HEK293 (cell line): ENCODE data around the gene IMP3.

Source experiments
- CTCF ChIA-PET: fragments of 350-600 bp; formaldehyde crosslinking; extraction: SDS; loops from one replicate; lab custom pipeline; 2021; ENCODE audit warnings: antibody characterized with exemption; lab: Yijun Ruan, JAX
- POLR2A ChIA-PET: fragments of 300-600 bp; formaldehyde crosslinking; extraction: SDS; loops from one replicate; lab custom pipeline; 2020; ENCODE audit warnings: antibody characterized with exemption, inconsistent platforms; lab: Yijun Ruan, JAX
- H3K27ac ChIP-seq: fragments of 200-500 bp; sonication (Bioruptor generic); 2 replicates; pipeline ENCODE4 v1.5.1; 2014; ENCODE audit warnings: low read depth, low read length, control low read depth, inconsistent platforms; ENCODE audit errors: extremely low read depth
- H3K36me3 ChIP-seq, 2 experiments: fragments of 200-500 bp in 1 of 2; sonication (Bioruptor generic) in 1 of 2; 1 replicate in 1 of 2; 2 replicates in 1 of 2; pipeline ENCODE4 v1.5.1; 2014 to 2017; ENCODE audit warnings: inconsistent platforms in 2 of 2, low read length in 2 of 2; ENCODE audit not compliant: control insufficient read depth in 2 of 2, insufficient read depth in 1 of 2
- H3K4me1 ChIP-seq: fragments of 200-500 bp; sonication (Bioruptor generic); 2 replicates; pipeline ENCODE4 v1.5.1; 2014; ENCODE audit warnings: mild to moderate bottlenecking, low read length, inconsistent platforms; ENCODE audit not compliant: control insufficient read depth, insufficient read depth
- H3K4me3 ChIP-seq: 2 replicates; pipeline ENCODE4 v1.5.1; 2011; ENCODE audit warnings: low read depth, mild to moderate bottlenecking, control low read depth, low read length, moderate library complexity
- H3K9me3 ChIP-seq: fragments of 200-500 bp; sonication (Bioruptor generic); 2 replicates; pipeline ENCODE4 v1.5.1; 2014; ENCODE audit warnings: low read depth, low read length, inconsistent platforms; ENCODE audit not compliant: control insufficient read depth, insufficient read depth
- EGR2 ChIP-seq: fragments of 450-650 bp; formaldehyde crosslinking; IDR thresholded peaks from 2 replicates; pipeline ENCODE4 v1.5.1; 2016; ENCODE audit warnings: low read depth, missing biosample characterization, missing genetic modification characterization
- GLIS2 ChIP-seq: fragments of 450-650 bp; formaldehyde crosslinking; IDR thresholded peaks from 2 replicates; pipeline ENCODE4 v1.5.1; 2016; ENCODE audit warnings: missing biosample characterization, missing genetic modification characterization
- KLF16 ChIP-seq: fragments of 450-650 bp; formaldehyde crosslinking; IDR thresholded peaks from 2 replicates; pipeline ENCODE4 v1.5.1; 2017; ENCODE audit warnings: missing biosample characterization, missing genetic modification characterization
- ZBTB17 ChIP-seq: fragments of 450-650 bp; formaldehyde crosslinking; IDR thresholded peaks from 2 replicates; pipeline ENCODE4 v1.5.1; 2016; ENCODE audit warnings: missing biosample characterization, missing genetic modification characterization
- ZFHX2 ChIP-seq: fragments of 450-650 bp; formaldehyde crosslinking; conservative IDR thresholded peaks from 2 replicates; pipeline ENCODE4 v1.5.1; 2016; ENCODE audit warnings: missing biosample characterization, missing genetic modification characterization
- ZIC2 ChIP-seq: fragments of 450-650 bp; formaldehyde crosslinking; IDR thresholded peaks from 2 replicates; pipeline ENCODE4 v1.5.1; 2016; ENCODE audit warnings: missing biosample characterization, missing genetic modification characterization
- ZNF114 ChIP-seq: fragments of 450-650 bp; formaldehyde crosslinking; IDR thresholded peaks from 2 replicates; pipeline ENCODE4 v1.5.0; 2017; ENCODE audit warnings: missing biosample characterization, missing genetic modification characterization
- ZNF138 ChIP-seq: fragments of 450-650 bp; formaldehyde crosslinking; IDR thresholded peaks from 2 replicates; pipeline ENCODE4 v1.5.1; 2016; ENCODE audit warnings: missing biosample characterization, missing genetic modification characterization, borderline replicate concordance
- ZNF16 ChIP-seq: fragments of 450-650 bp; formaldehyde crosslinking; IDR thresholded peaks from 2 replicates; pipeline ENCODE4 v1.5.1; 2016; ENCODE audit warnings: low read depth, missing biosample characterization, missing genetic modification characterization
- ZNF174 ChIP-seq: fragments of 450-650 bp; formaldehyde crosslinking; IDR thresholded peaks from 2 replicates; pipeline ENCODE4 v1.5.0; 2017; ENCODE audit warnings: missing biosample characterization, mild to moderate bottlenecking, missing genetic modification characterization
- ZNF202 ChIP-seq: fragments of 450-650 bp; formaldehyde crosslinking; IDR thresholded peaks from 2 replicates; pipeline ENCODE4 v1.5.1; 2016; ENCODE audit warnings: missing biosample characterization, missing genetic modification characterization, borderline replicate concordance
- ZNF223 ChIP-seq: fragments of 450-650 bp; formaldehyde crosslinking; IDR thresholded peaks from 2 replicates; pipeline ENCODE4 v1.5.1; 2016; ENCODE audit warnings: missing biosample characterization, missing genetic modification characterization
- ZNF280D ChIP-seq: fragments of 450-650 bp; formaldehyde crosslinking; IDR thresholded peaks from 2 replicates; pipeline ENCODE4 v1.5.1; 2016; ENCODE audit warnings: missing biosample characterization, missing genetic modification characterization
- ZNF423 ChIP-seq: fragments of 450-650 bp; formaldehyde crosslinking; IDR thresholded peaks from 2 replicates; pipeline ENCODE4 v1.5.1; 2016; ENCODE audit warnings: missing biosample characterization, missing genetic modification characterization
- ZNF645 ChIP-seq: fragments of 450-650 bp; formaldehyde crosslinking; IDR thresholded peaks from 2 replicates; pipeline ENCODE4; 2016; ENCODE audit warnings: missing biosample characterization, missing genetic modification characterization
- ZNF658 ChIP-seq: fragments of 450-650 bp; formaldehyde crosslinking; IDR thresholded peaks from 2 replicates; pipeline ENCODE4; 2016; ENCODE audit warnings: missing biosample characterization, missing genetic modification characterization
- ZNF707 ChIP-seq: fragments of 450-650 bp; formaldehyde crosslinking; IDR thresholded peaks from 2 replicates; pipeline ENCODE4 v1.5.1; 2016; ENCODE audit warnings: missing biosample characterization, missing genetic modification characterization
- TF ChIP-seq, protein P1 (sequence below): fragments of 450-650 bp; formaldehyde crosslinking; IDR thresholded peaks from 2 replicates; pipeline ENCODE4 v1.5.1; 2016; ENCODE audit warnings: missing biosample characterization, missing genetic modification characterization
- TF ChIP-seq, protein P2 (sequence below): fragments of 450-650 bp; formaldehyde crosslinking; IDR thresholded peaks from 2 replicates; pipeline ENCODE4 v1.5.1; 2016; ENCODE audit warnings: missing biosample characterization, missing genetic modification characterization

Gene IMP3

DNA sequence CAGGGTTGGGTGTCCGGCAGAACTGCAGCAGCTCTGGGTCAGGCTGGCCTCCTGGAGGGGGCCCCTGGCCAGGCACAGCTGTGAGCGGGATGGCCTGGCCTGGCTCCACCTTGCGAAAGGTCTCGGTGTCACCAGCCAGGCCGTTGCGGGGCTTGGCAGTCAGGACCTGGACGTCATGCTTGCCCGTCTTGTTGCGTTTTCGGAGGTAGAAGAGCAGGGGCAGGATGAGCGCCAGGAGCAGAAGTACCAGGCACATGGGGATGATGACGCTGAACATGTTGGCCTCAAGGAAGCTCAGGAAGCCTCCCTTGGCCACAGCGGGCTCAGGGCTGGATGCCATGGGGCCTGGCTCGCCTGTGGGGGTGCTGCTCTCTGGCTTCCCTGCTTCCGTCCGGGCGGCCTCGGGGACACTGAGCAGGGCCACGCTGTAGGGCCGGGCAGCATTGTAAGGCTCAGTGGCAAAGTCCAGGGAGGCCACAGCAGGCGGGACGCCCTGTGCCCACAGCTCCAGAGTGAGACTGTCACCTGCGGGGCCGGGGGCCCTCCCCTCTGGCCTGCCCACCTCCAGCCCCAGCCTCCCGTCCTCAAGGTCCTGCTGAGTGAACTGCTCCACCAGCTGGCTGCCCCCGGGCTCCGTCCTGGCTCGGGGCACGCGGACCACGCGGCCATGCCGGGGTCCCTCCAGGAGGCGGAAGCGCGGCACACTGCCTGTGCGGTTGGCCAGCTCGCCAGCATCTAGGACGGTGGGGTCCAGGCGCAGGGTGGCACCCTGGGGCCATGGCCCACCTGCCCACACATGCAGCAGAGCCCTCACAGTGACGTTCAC is 35.8 kb upstream of the IMP3 start:
- H3K4me3 ChIP-seq: no peak overlapping the region
- POLR2A ChIA-PET: interaction anchor here (0.8 kb wide), 1 partner anchor 35 kb away, joined by 3 read pairs; the partner anchor contains the start of gene IMP3
- no peaks in the 10 kb centered on the region for H3K9me3 ChIP-seq
- CTCF ChIA-PET: interaction anchor here (3.3 kb wide), 1 partner anchor 308 kb away, joined by 14 read pairs; the partner anchor contains the start of gene MAN2C1
- H3K27ac ChIP-seq: no peak overlapping the region
- peaks cover 10% of the 10 kb centered on the region for H3K4me1 ChIP-seq
- TF ChIP-seq ZNF280D (tag by site-specific recombination): no peak
- TF ChIP-seq ZNF658: no peak
- TF ChIP-seq ZNF202 (tag by site-specific recombination): no peak
- no peak for TF ChIP-seq GLIS2 (tag by site-specific recombination)
- no peak for TF ChIP-seq EGR2
- TF ChIP-seq, all 188 proteins: peak for 0
- no peaks in the 10 kb centered on the region for H3K36me3 ChIP-seq

GRCh38 chr15:75674366-75674765 is 34.3 kb upstream of the IMP3 start:
- TF ChIP-seq ZNF707 (tag by site-specific recombination) (no peak), GLIS2 (tag by site-specific recombination) (peak; percentile 56), KLF16 (tag by site-specific recombination) (no peak)
- TF ChIP-seq, protein P1, sequence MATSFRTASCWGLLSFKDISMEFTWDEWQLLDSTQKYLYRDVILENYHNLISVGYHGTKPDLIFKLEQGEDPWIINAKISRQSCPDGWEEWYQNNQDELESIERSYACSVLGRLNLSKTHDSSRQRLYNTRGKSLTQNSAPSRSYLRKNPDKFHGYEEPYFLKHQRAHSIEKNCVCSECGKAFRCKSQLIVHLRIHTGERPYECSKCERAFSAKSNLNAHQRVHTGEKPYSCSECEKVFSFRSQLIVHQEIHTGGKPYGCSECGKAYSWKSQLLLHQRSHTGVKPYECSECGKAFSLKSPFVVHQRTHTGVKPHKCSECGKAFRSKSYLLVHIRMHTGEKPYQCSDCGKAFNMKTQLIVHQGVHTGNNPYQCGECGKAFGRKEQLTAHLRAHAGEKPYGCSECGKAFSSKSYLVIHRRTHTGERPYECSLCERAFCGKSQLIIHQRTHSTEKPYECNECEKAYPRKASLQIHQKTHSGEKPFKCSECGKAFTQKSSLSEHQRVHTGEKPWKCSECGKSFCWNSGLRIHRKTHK (tag by site-specific recombination): no peak
- no peaks in the 10 kb centered on the region for H3K36me3 ChIP-seq
- H3K4me1 ChIP-seq: peaks cover 10% of the 10 kb centered on the region
- CTCF ChIA-PET: interaction anchor here (0.8 to 3.3 kb wide), 2 partner anchors 34 to 307 kb away, joined by 3 to 14 read pairs; partner anchors contain the start of gene MAN2C1
- POLR2A ChIA-PET: interaction anchor here (3.7 kb wide), 1 partner anchor 35 kb away, joined by 36 read pairs; the partner anchor contains the start of gene IMP3
- no peaks in the 10 kb centered on the region for H3K9me3 ChIP-seq
- H3K4me3 ChIP-seq: no peak overlapping the region
- no peak overlapping the region for H3K27ac ChIP-seq

DNA sequence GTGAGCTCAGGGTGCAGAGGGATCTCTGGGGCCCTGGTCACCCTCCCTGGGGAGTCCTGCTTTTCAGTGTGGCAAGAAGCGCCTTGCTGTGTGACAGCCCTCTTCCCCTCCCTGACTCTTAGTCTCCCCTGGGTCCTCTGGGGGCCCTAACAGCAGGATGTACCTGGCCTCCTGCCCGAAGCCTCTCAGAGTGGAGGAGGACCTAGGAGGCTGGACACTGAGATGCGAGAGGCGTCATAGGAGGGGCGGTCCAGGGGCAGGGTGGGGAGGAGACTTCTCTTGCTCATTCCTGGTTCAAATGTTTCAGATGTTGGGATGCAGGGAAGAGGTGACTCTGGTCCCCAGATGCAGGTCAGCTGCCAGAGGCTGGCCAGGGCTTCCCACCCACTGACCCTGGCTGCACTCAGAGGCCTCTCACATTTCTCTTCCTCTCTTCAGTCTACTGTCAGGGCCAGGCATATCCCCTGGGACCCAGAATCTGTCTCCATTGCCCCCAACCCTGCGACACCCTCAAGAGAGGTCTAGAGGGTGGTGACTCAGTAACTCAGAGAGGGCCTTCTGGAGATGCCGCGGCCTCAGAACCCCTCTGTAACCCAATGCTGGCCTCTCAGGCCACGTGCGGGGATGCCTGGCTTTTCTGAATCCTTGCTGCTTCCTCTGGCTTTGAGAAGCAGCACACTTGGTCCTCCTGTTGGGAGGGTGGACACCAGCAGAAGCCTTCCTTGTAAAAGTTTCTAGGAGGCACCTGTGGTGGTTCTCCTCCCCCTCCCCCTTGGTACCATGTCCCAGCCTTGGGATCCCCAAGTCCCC is 33.6 kb upstream of the IMP3 start:
- Histone ChIP-seq H3K27ac (peak overlapping the region; percentile 36; the same call in 1 of the 2 replicates), H3K36me3 (no peaks in the 10 kb centered on the region), H3K4me1 (peaks cover 10% of the 10 kb centered on the region), H3K9me3 (no peaks in the 10 kb centered on the region), H3K4me3 (no peak overlapping the region)
- ChIA-PET CTCF (interaction anchor here (0.6 to 1.6 kb wide), 6 partner anchors 8 to 305 kb away, joined by 3 to 19 read pairs (median 4); partner anchors contain the start of genes IMP3, MAN2C1 and SNX33), POLR2A (interaction anchor here (1.1 to 3.7 kb wide), 8 partner anchors 9 to 305 kb away, joined by 3 to 36 read pairs (median 8); partner anchors contain the start of genes IMP3, MAN2C1, SIN3A and SNX33)
- TF ChIP-seq, protein P2, sequence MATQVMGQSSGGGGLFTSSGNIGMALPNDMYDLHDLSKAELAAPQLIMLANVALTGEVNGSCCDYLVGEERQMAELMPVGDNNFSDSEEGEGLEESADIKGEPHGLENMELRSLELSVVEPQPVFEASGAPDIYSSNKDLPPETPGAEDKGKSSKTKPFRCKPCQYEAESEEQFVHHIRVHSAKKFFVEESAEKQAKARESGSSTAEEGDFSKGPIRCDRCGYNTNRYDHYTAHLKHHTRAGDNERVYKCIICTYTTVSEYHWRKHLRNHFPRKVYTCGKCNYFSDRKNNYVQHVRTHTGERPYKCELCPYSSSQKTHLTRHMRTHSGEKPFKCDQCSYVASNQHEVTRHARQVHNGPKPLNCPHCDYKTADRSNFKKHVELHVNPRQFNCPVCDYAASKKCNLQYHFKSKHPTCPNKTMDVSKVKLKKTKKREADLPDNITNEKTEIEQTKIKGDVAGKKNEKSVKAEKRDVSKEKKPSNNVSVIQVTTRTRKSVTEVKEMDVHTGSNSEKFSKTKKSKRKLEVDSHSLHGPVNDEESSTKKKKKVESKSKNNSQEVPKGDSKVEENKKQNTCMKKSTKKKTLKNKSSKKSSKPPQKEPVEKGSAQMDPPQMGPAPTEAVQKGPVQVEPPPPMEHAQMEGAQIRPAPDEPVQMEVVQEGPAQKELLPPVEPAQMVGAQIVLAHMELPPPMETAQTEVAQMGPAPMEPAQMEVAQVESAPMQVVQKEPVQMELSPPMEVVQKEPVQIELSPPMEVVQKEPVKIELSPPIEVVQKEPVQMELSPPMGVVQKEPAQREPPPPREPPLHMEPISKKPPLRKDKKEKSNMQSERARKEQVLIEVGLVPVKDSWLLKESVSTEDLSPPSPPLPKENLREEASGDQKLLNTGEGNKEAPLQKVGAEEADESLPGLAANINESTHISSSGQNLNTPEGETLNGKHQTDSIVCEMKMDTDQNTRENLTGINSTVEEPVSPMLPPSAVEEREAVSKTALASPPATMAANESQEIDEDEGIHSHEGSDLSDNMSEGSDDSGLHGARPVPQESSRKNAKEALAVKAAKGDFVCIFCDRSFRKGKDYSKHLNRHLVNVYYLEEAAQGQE (tag by site-specific recombination): no peak
- TF ChIP-seq ZNF138 (tag by site-specific recombination) (no peak), ZNF174 (tag by site-specific recombination) (no peak), ZNF645 (tag by site-specific recombination) (no peak), ZBTB17 (tag by site-specific recombination) (no peak; the same call in 1 of the 2 replicates), ZNF423 (0 out of 2 replicates have a peak, but pooled peaks have one; percentile 37), ZNF223 (tag by site-specific recombination) (no peak), ZFHX2 (no peak), ZNF114 (tag by site-specific recombination) (no peak), ZIC2 (tag by site-specific recombination) (peak; percentile 91), ZNF16 (tag by site-specific recombination) (no peak)
